HTR-8/SVneo (cell line): ENCODE measurements around the gene EXTL1.

Experiments
- DNase-seq: peaks from one replicate; pipeline ENCODE4 v3.0.0; 2011; ENCODE audit warnings: low spot score, mixed read lengths; ENCODE audit not compliant: insufficient read length
- FAIRE-seq: peaks from 2 replicates; lab custom pipeline; 2011; peaks lifted over from hg19 to GRCh38; lab: Jason Lieb, UNC

EXTL1 gene

GRCh38 chr1:26060832-26061574 is 39.4 kb downstream of the EXTL1 start:
- no peak for FAIRE-seq
- no peak for DNase-seq

GRCh38 chr1:26064553-26064952 is 43.0 kb downstream of the EXTL1 start:
- no peak for FAIRE-seq
- no peak for DNase-seq

- DNase-seq, result no peak
- FAIRE-seq, result no peak
These were observed 44.6 kb downstream of the EXTL1 start for GRCh38 chr1:26066160-26066559.

GRCh38 chr1:26066857-26067256 is 45.3 kb downstream of the EXTL1 start:
- DNase-seq (no peak), FAIRE-seq (no peak)

- DNase-seq (no peak), FAIRE-seq (no peak)
These were observed 45.9 kb downstream of the EXTL1 start, which contains the start of gene TRIM63 for GRCh38 chr1:26067432-26067911. TSS of gene TRIM63 (minus strand) at chr1:26067630. CDS start at chr1:26067494, 136 bp downstream.

GRCh38 chr1:26069941-26070295 is 48.3 kb downstream of the EXTL1 start:
- FAIRE-seq, result no peak
- DNase-seq, result no peak

- FAIRE-seq (no peak), DNase-seq (no peak)
These were observed 48.9 kb downstream of the EXTL1 start for GRCh38 chr1:26070296-26070962.

DNA sequence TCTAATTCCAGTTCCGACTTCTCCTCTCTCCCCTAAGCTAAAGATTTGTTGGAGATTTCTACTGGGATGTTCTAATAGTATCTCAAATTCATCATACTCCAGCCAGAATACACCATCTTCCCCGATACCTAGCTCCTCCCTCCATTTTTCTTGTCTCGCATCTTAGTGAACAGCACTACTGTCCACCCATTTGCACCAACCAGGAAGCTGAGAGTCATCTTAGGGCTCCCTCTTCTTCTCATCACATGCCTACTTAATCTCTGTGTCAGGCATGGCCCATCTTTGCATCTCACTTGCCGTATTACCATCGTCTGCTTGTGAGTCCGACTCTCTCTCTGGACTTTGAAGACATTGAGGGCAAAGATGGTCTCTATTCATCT is 49.4 kb downstream of the EXTL1 start:
- no peak for DNase-seq
- no peak for FAIRE-seq

- DNase-seq, result no peak
- no peak for FAIRE-seq
These were observed 50.7 kb downstream of the EXTL1 start for GRCh38 chr1:26072305-26072704.

DNA sequence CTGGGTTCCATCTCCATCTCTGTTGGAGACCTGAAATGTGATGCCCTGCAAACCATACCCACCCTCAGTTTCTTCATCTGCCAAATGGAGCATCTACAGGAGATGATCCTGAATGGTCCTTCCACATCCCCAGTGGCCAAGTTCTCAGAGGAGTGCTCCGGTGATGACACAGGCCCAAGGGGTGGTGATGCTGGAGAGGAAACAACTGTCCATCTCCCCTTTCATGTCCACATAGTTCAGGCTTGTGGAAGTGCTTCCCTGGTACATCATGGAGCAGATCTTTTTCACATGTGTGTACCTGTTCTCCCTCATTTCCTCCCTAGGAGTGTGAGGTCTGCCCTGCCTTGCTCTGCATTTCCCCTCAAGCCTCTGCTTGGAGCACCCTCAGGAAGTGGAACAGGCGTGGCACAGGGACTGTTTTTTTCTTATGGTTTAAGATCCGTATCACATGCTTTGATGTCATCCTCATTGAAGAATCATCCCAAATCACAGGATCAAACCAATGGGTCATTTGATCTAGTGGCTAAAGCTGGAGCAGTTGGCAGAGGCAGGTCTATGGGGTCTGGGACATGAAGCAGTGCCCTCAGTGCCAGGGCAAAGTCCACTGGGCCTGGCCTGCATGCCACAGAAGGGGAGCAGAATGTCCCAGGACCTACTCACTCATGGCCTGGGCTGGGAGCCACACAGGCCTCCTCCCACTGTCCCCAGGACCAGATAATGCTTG is 54.0 kb downstream of the EXTL1 start:
- FAIRE-seq (no peak), DNase-seq (no peak)

GRCh38 chr1:26077524-26077923 is 55.9 kb downstream of the EXTL1 start:
- no peak for FAIRE-seq
- no peak for DNase-seq

- FAIRE-seq, result no peak
- DNase-seq, result no peak
These were observed 57.0 kb downstream of the EXTL1 start for GRCh38 chr1:26078286-26079177.

DNA sequence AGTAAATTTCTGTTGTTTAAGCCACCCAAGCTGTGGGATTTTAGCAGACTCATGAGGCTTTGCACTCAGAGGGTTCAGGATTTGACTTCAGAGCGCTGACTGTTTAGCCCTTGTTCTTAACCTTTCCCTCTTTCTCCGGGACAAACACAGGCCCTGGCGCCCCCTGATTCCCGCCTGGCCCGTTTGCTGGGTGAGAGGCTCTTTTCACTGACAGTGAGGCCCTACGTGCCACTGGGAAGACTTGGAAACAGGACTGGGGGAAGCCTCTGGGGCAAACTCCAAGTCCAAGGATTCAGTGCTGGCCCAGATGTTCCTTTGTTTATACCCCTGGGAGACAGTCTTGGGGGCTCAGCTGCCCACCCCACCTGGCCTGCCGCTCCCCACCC is 57.6 kb downstream of the EXTL1 start:
- FAIRE-seq (no peak), DNase-seq (no peak)

DNA sequence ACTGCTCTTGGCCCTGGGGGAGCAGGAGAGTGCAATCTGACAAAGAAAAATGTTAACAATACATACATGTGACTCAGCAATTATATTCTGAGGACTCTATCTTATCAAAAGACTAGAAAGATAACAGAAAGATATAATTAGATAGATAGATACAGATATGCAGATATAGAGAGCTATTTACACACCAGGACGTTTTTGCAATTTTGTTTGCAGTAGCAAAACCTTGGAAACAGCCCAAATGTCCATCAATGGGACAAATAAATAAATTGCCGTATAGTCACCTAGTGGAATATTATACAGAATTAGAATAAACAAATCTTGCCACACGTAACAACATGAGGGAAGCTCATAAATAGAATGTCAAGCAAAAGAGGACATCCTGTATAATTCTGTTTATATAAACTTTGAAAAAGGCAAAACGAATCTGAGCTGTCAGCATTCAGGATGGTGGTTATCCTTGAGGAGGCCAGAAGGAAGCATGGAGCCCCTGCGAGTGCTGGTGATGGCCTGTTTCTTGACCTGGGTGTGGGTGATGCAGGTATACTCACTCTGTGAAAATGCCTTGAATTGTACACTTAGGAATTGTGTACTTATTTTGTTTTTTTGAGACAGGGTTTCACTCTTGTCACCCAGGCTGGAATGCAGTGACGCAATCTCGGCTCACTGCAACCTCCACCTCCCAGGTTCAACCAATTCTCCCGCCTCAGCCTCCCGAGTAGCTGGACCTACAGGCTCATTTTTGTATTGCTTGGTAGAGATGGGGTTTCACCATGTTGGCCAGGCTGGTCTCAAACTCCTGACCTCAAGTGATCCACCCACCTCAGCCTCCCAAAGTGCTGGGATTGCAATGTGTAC is 58.6 kb downstream of the EXTL1 start:
- no peak for DNase-seq
- FAIRE-seq, result no peak

DNA sequence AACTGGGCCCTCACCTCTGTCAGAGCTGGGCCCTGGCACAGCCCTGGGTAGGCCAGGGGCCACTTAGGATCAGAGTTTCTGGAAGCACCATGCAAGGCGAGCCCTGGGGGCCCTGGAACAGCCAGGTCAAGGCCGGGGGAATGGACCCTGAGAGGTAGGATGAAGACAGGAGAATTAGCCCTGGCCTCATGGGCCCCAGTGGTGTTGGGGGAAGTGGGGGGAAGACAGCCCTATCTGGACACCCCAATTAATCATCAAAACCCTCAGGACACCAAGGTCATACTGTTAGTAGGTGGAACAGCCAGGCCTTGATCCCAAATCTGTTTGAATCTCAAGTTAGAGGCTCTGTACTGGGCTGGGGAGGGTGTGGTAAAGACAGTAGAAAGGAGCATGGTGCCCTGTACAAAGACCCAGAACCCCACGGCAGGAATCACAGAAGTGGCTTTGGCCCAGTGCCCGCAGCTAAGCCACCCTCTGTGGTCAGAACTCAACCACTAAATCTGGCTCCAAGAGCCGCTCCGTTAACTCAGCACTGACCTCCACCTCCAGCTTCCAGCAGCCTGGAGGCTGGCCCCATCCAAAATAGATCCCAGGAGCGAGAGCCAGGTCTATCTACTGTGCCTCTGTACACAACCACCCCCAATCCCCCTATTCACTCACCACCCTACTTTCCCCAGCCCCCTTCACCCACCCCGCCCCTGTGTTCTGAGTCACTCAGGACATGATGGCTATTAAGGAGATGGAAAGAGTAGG is 59.9 kb downstream of the EXTL1 start:
- DNase-seq (no peak), FAIRE-seq (no peak)

DNA sequence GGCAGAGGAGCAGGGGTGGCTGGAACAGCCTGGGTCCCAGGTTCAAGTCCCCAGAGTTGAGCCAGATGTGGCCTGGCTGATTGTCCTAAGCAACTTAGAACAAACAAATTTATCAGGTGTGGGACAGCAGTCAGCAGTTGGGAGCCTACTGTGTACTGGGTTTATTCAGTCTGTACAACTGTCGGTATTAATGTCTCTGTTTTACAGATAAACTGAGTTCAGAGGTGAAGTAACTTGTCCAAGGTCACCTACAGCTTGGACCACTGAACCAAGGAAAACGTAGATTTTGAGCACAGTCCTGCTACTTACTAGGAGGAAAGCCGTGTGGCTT is 60.4 kb downstream of the EXTL1 start:
- no peak for DNase-seq
- FAIRE-seq, result no peak

DNA sequence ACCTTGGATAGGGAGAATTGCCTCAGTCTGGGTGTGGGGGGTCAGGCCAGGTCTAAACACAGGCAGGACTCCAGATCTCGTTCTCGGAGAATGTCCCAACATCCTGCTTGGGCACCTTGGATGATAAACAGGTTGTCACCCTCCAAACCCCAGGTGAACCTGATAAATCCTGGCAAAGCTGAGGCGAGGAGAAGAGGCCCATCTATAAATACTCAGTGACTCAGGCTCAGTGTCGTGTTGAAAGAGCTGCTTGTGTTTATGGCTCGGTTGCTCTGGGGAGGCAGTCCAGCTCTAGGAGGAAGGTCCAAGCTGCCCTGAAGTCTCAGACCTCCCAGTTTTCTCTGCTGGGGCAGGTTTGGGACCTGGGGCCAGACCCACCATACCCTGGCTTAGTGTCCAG is 61.6 kb downstream of the EXTL1 start:
- FAIRE-seq (no peak), DNase-seq (no peak)

DNA sequence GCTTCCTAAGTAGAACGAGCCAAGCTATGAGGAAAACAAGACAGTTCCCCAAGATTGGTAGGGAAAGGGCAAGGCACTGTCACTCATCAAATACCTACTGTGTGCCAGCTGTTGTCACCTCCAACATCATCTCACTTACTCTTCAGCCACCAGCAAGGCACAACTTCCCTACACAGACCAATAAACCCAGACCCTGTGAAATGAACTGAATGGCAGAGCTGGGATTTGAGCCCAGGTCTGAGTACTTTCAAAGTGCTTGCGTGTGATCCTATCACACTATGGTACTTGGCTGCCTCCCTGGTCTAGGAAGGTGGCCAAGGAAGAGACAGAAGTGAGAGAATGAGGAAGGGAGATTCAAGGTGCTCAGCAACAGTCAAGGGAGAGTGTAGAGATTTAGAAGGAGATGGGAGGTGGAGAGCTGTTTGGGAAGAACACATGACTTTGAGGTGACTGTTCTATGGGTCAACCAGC is 62.6 kb downstream of the EXTL1 start:
- DNase-seq (no peak), FAIRE-seq (no peak)

GRCh38 chr1:26084844-26085243 is 63.3 kb downstream of the EXTL1 start:
- FAIRE-seq, result no peak

More at GRCh38 chr1:26084844-26085243, 63.3 kb downstream of the EXTL1 start:
- no peak for DNase-seq
